ENCODE results near the gene RPP25L.

Gene RPP25L

GRCh38 chr9:34582787-34583186 is 29.1 kb downstream of the RPP25L start:
- no peaks in the 10 kb centered on the region for H3K36me3 ChIP-seq (ENCODE audit: control insufficient read depth, insufficient read depth, low read length)
- H3K4me1 ChIP-seq (ENCODE audit: control insufficient read depth, insufficient read depth, low read length), result peaks cover 12% of the 10 kb centered on the region
- peaks cover 57% of the 10 kb centered on the region for H3K27me3 ChIP-seq (ENCODE audit: control insufficient read depth, insufficient read depth, low read length)
- no CpG with 5 or more reads among the region's 5 CpGs for WGBS (ENCODE audit: insufficient coverage, insufficient read length)
- H3K9me3 ChIP-seq (ENCODE audit: control insufficient read depth, insufficient read depth, low read length), result no peaks in the 10 kb centered on the region
- no peak overlapping the region for H3K4me3 ChIP-seq (ENCODE audit: low read length)
- no peak for DNase-seq (ENCODE audit: low read depth, low spot score)
- no peak overlapping the region for H3K27ac ChIP-seq (ENCODE audit: low read length)

- Histone ChIP-seq H3K4me3 (ENCODE audit: low read length) (no peak overlapping the region), H3K27me3 (ENCODE audit: control insufficient read depth, insufficient read depth, low read length) (peaks cover 49% of the 10 kb centered on the region)
- no CpG with 5 or more reads among the region's 3 CpGs for WGBS (ENCODE audit: insufficient coverage, insufficient read length)
These were observed 30.6 kb downstream of the RPP25L start for GRCh38 chr9:34581318-34581717.

DNA sequence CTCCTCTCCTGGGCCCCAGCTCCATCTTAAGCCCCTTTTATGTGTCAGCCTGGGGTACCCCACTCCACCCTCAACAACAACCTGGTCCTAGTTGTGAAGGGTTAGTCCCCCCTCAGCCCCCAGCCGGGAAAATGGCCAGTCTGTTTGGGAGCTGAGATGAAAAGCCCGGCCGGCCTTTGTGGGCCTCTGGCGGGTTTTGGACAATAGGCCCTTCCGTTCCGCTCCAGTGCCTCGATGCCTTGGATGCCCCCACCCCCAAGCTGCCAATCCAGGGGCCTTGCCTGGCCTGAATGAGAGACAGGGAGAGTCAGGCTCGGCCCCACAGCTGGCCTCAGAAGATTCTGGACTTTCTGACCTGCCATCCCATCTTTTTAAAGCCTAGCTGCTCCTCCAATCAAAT is 31.5 kb downstream of the RPP25L start:
- Histone ChIP-seq H3K27me3 (ENCODE audit: control insufficient read depth, insufficient read depth, low read length) (peaks cover 40% of the 10 kb centered on the region), H3K9me3 (ENCODE audit: control insufficient read depth, insufficient read depth, low read length) (no peaks in the 10 kb centered on the region), H3K36me3 (ENCODE audit: control insufficient read depth, insufficient read depth, low read length) (no peaks in the 10 kb centered on the region), H3K4me3 (ENCODE audit: low read length) (no peak overlapping the region), H3K27ac (ENCODE audit: low read length) (no peak overlapping the region), H3K4me1 (ENCODE audit: control insufficient read depth, insufficient read depth, low read length) (peaks cover 11% of the 10 kb centered on the region)
- DNase-seq (ENCODE audit: low read depth, low spot score), result no peak
- no CpG with 5 or more reads among the region's 8 CpGs for WGBS (ENCODE audit: insufficient coverage, insufficient read length)

More at GRCh38 chr9:34581318-34581717, 30.6 kb downstream of the RPP25L start:
- no peaks in the 10 kb centered on the region for H3K9me3 ChIP-seq (ENCODE audit: control insufficient read depth, insufficient read depth, low read length)
- no peak overlapping the region for H3K27ac ChIP-seq (ENCODE audit: low read length)
- H3K36me3 ChIP-seq (ENCODE audit: control insufficient read depth, insufficient read depth, low read length), result no peaks in the 10 kb centered on the region
- DNase-seq (ENCODE audit: low read depth, low spot score), result no peak
- H3K4me1 ChIP-seq (ENCODE audit: control insufficient read depth, insufficient read depth, low read length), result peaks cover 19% of the 10 kb centered on the region

- Histone ChIP-seq H3K27ac (ENCODE audit: low read length) (no peak overlapping the region), H3K9me3 (ENCODE audit: control insufficient read depth, insufficient read depth, low read length) (no peaks in the 10 kb centered on the region), H3K27me3 (ENCODE audit: control insufficient read depth, insufficient read depth, low read length) (peaks cover 34% of the 10 kb centered on the region), H3K4me1 (ENCODE audit: control insufficient read depth, insufficient read depth, low read length) (peaks cover 10% of the 10 kb centered on the region), H3K4me3 (ENCODE audit: low read length) (no peak overlapping the region), H3K36me3 (ENCODE audit: control insufficient read depth, insufficient read depth, low read length) (no peaks in the 10 kb centered on the region)
- WGBS (ENCODE audit: insufficient coverage, insufficient read length), result no CpG with 5 or more reads among the region's 5 CpGs
- DNase-seq (ENCODE audit: low read depth, low spot score), result no peak
These were observed 32.1 kb downstream of the RPP25L start for GRCh38 chr9:34579808-34580163.

GRCh38 chr9:34579104-34579807 is 32.6 kb downstream of the RPP25L start:
- H3K27me3 ChIP-seq (ENCODE audit: control insufficient read depth, insufficient read depth, low read length), result peaks cover 29% of the 10 kb centered on the region
- H3K9me3 ChIP-seq (ENCODE audit: control insufficient read depth, insufficient read depth, low read length), result no peaks in the 10 kb centered on the region
- H3K4me3 ChIP-seq (ENCODE audit: low read length), result no peak overlapping the region
- no peak overlapping the region for H3K27ac ChIP-seq (ENCODE audit: low read length)
- DNase-seq (ENCODE audit: low read depth, low spot score), result no peak
- H3K36me3 ChIP-seq (ENCODE audit: control insufficient read depth, insufficient read depth, low read length), result no peaks in the 10 kb centered on the region
- WGBS (ENCODE audit: insufficient coverage, insufficient read length), result no CpG with 5 or more reads among the region's 17 CpGs
- H3K4me1 ChIP-seq (ENCODE audit: control insufficient read depth, insufficient read depth, low read length), result peaks cover 10% of the 10 kb centered on the region

DNA sequence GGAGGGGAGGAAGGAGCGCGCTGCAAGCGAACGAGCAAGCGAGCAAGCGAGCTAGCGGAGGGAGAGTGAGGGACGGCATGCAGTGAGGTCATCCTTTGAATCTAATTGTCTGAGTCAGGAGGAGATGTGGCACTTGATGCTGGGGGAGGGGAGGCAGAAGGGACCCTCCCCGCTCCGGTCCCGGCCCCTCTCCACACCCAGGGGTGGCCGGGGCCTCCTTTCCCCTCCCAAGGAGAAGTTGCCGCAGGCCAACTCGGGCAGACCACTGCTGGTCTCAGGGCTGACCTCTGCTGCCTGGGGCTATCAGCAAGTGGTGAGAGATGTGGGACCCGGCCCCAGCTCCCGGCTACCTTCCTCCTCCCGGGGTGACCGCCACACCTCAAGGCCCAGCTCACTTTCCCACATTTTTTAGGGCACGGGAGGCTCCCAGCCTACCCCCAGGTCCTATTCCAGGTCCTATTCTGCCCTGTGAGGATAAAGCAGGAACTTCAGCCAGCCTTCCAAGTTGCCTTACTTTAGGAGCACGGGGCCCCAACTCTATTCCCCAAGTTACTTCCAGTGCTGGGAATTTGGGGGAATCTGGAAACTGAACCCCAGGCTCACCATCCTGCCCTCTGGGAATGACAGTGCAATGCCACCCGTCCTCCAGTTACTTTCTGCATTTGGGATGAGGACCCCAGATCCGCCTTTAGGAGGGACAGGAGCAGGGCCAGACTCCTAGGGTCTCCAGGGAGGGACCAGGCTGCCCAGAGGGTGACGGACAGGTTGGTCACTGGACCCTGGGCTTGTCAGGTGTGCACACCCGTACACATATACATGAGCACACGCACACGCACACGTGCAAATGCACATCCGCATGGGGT is 33.4 kb downstream of the RPP25L start:
- no peak for DNase-seq (ENCODE audit: low read depth, low spot score)
- no CpG with 5 or more reads among the region's 28 CpGs for WGBS (ENCODE audit: insufficient coverage, insufficient read length)
- H3K27ac ChIP-seq (ENCODE audit: low read length), result no peak overlapping the region
- H3K36me3 ChIP-seq (ENCODE audit: control insufficient read depth, insufficient read depth, low read length), result no peaks in the 10 kb centered on the region
- H3K27me3 ChIP-seq (ENCODE audit: control insufficient read depth, insufficient read depth, low read length), result peaks cover 27% of the 10 kb centered on the region
- no peaks in the 10 kb centered on the region for H3K9me3 ChIP-seq (ENCODE audit: control insufficient read depth, insufficient read depth, low read length)
- peak overlapping the region; percentile 34; the same call in 1 of the 2 replicates for H3K4me3 ChIP-seq (ENCODE audit: low read length)
- peaks cover 12% of the 10 kb centered on the region for H3K4me1 ChIP-seq (ENCODE audit: control insufficient read depth, insufficient read depth, low read length)

GRCh38 chr9:34577400-34578240 is 34.3 kb downstream of the RPP25L start:
- no peak for DNase-seq (ENCODE audit: low read depth, low spot score)
- peaks cover 12% of the 10 kb centered on the region for H3K4me1 ChIP-seq (ENCODE audit: control insufficient read depth, insufficient read depth, low read length)
- no peak overlapping the region for H3K27ac ChIP-seq (ENCODE audit: low read length)
- peak overlapping the region; percentile 34; the same call in 1 of the 2 replicates for H3K4me3 ChIP-seq (ENCODE audit: low read length)
- H3K27me3 ChIP-seq (ENCODE audit: control insufficient read depth, insufficient read depth, low read length), result peaks cover 27% of the 10 kb centered on the region
- no peaks in the 10 kb centered on the region for H3K36me3 ChIP-seq (ENCODE audit: control insufficient read depth, insufficient read depth, low read length)
- WGBS (ENCODE audit: insufficient coverage, insufficient read length), result no CpG with 5 or more reads among the region's 62 CpGs
- H3K9me3 ChIP-seq (ENCODE audit: control insufficient read depth, insufficient read depth, low read length), result no peaks in the 10 kb centered on the region

DNA sequence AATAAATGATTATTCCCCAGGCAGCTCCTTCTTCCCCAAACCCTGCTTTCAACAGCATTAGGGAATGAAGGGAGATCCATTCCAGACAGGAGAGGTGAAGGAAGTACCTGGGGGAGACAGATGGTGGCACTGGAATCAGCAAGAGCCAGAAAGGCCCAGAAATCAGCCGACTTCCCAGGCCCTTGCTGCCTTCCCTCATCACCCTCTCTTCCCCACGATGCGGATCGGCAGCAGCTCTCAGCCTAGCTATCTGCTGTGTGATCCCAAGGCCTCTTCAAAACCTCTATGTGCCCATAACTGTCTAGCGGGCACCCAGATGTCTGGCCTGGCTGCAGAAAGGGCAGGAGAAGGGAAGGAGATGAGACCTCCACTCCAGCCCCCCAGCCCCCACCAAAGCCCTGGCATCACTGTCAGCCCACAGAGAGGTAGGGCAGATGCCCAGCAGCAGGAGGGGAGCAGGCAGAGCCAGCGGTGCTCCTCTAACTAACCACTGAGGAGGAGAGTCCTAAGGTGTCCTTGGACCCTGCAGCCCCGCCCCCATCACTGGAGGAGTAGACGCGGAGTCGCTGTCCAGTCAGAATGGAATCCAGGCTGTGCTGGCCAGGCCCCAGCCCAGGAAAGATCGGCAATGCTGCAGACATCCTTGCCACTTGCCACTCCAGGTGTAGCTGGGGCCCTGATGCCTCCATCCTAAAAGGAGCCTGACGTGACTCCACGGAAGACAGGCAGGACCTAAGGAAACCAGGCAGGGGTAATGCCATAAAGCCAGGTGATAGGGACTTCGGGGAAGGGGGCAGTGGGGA is 35.1 kb downstream of the RPP25L start:
- H3K27me3 ChIP-seq (ENCODE audit: control insufficient read depth, insufficient read depth, low read length), result peaks cover 27% of the 10 kb centered on the region
- WGBS (ENCODE audit: insufficient coverage, insufficient read length), result no CpG with 5 or more reads among the region's 14 CpGs
- DNase-seq (ENCODE audit: low read depth, low spot score), result no peak
- H3K4me3 ChIP-seq (ENCODE audit: low read length), result no peak overlapping the region
- peaks cover 12% of the 10 kb centered on the region for H3K4me1 ChIP-seq (ENCODE audit: control insufficient read depth, insufficient read depth, low read length)
- no peaks in the 10 kb centered on the region for H3K36me3 ChIP-seq (ENCODE audit: control insufficient read depth, insufficient read depth, low read length)
- H3K27ac ChIP-seq (ENCODE audit: low read length), result no peak overlapping the region
- H3K9me3 ChIP-seq (ENCODE audit: control insufficient read depth, insufficient read depth, low read length), result no peaks in the 10 kb centered on the region

- no peaks in the 10 kb centered on the region for H3K36me3 ChIP-seq (ENCODE audit: control insufficient read depth, insufficient read depth, low read length)
- peaks cover 27% of the 10 kb centered on the region for H3K27me3 ChIP-seq (ENCODE audit: control insufficient read depth, insufficient read depth, low read length)
- DNase-seq (ENCODE audit: low read depth, low spot score), result no peak
- H3K27ac ChIP-seq (ENCODE audit: low read length), result no peak overlapping the region
- WGBS (ENCODE audit: insufficient coverage, insufficient read length), result no CpG with 5 or more reads among the region's 21 CpGs
- no peak overlapping the region for H3K4me3 ChIP-seq (ENCODE audit: low read length)
- H3K9me3 ChIP-seq (ENCODE audit: control insufficient read depth, insufficient read depth, low read length), result no peaks in the 10 kb centered on the region
- H3K4me1 ChIP-seq (ENCODE audit: control insufficient read depth, insufficient read depth, low read length), result peaks cover 12% of the 10 kb centered on the region
These were observed 35.9 kb downstream of the RPP25L start for GRCh38 chr9:34575862-34576596.

All from iPS DF 6.9 (cell line).